Measurements from ENCODE around the gene TRIP13.

The TRIP13 gene

GRCh38 chr5:855771-856530, 36.7 kb upstream of the TRIP13 start (continued):
- TF ChIP-seq, protein P1, sequence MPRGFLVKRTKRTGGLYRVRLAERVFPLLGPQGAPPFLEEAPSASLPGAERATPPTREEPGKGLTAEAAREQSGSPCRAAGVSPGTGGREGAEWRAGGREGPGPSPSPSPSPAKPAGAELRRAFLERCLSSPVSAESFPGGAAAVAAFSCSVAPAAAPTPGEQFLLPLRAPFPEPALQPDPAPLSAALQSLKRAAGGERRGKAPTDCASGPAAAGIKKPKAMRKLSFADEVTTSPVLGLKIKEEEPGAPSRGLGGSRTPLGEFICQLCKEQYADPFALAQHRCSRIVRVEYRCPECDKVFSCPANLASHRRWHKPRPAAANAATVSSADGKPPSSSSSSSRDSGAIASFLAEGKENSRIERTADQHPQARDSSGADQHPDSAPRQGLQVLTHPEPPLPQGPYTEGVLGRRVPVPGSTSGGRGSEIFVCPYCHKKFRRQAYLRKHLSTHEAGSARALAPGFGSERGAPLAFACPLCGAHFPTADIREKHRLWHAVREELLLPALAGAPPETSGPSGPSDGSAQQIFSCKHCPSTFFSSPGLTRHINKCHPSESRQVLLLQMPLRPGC (tag by site-specific recombination; IDR thresholded peaks at IDR 0.05), result no peak
- peak; percentile 89 for TF ChIP-seq ZNF2 (tag by site-specific recombination; IDR thresholded peaks at IDR 0.05)
- 0 out of 2 replicates have a peak, but pooled peaks have one; percentile 34 for TF ChIP-seq ZNF629 (tag by site-specific recombination; IDR thresholded peaks at IDR 0.05)
- TF ChIP-seq ZNF391 (tag by site-specific recombination; IDR thresholded peaks at IDR 0.05; ENCODE audit: borderline replicate concordance, low read depth), result peak; percentile 7
- 0 out of 2 replicates have a peak, but pooled peaks have one; percentile 20 for TF ChIP-seq ZNF544 (tag by site-specific recombination; IDR thresholded peaks at IDR 0.05)
- TF ChIP-seq ZBTB7A (tag by site-specific recombination; IDR thresholded peaks at IDR 0.05; ENCODE audit: low read depth), result peak; percentile 95
- peak; percentile 87 for TF ChIP-seq ZNF600 (tag by site-specific recombination; IDR thresholded peaks at IDR 0.05)
- no peak for TF ChIP-seq ZNF341 (tag by site-specific recombination; IDR thresholded peaks at IDR 0.05; ENCODE audit: low read depth)
- no peak for TF ChIP-seq ZEB2 (tag by site-specific recombination; IDR thresholded peaks at IDR 0.05)

GRCh38 chr5:856531-857425, 35.9 kb upstream of the TRIP13 start:
- H3K4me1 ChIP-seq (ENCODE audit: control insufficient read depth, insufficient read depth, low read length), result no peaks in the 10 kb centered on the region
- ChIA-PET POLR2A (no interaction called here), CTCF (no interaction called here)
- no peak overlapping the region for H3K27ac ChIP-seq (ENCODE audit: extremely low read depth, low read depth, low read length)
- H3K4me3 ChIP-seq (ENCODE audit: low read depth, low read length), result no peak overlapping the region
- H3K9me3 ChIP-seq (ENCODE audit: control insufficient read depth, insufficient read depth, low read depth, low read length), result no peaks in the 10 kb centered on the region
- peaks cover 0 to 8% of the 10 kb centered on the region in 2 experiments; a peak in 2 of 3 replicates for H3K36me3 ChIP-seq (ENCODE audit: control insufficient read depth in 2 of 2, insufficient read depth in 1 of 2, low read length in 2 of 2)
- TF ChIP-seq, protein P2, sequence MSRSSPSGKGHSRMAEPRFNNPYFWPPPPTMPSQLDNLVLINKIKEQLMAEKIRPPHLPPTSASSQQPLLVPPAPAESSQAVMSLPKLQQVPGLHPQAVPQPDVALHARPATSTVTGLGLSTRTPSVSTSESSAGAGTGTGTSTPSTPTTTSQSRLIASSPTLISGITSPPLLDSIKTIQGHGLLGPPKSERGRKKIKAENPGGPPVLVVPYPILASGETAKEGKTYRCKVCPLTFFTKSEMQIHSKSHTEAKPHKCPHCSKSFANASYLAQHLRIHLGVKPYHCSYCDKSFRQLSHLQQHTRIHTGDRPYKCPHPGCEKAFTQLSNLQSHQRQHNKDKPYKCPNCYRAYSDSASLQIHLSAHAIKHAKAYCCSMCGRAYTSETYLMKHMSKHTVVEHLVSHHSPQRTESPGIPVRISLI (tag by site-specific recombination; IDR thresholded peaks at IDR 0.05), result no peak
- no peak; the same call in 1 of the 2 replicates for TF ChIP-seq ZNF670 (tag by site-specific recombination; IDR thresholded peaks at IDR 0.05; ENCODE audit: low read depth)
- no peak for TF ChIP-seq ZNF157 (tag by site-specific recombination; IDR thresholded peaks at IDR 0.05)
- TF ChIP-seq ZNF280D (tag by site-specific recombination; IDR thresholded peaks at IDR 0.05), result no peak
- peak; percentile 27; the same call in 1 of the 2 replicates for TF ChIP-seq ZNF837 (tag by site-specific recombination; IDR thresholded peaks at IDR 0.05)
- TF ChIP-seq ZNF433 (tag by site-specific recombination; IDR thresholded peaks at IDR 0.05; ENCODE audit: low read depth), result no peak
- no peak for TF ChIP-seq ZNF121 (tag by site-specific recombination; IDR thresholded peaks at IDR 0.05)
- TF ChIP-seq ZNF785 (tag by site-specific recombination; IDR thresholded peaks at IDR 0.05), result no peak
- TF ChIP-seq ZNF792 (tag by site-specific recombination; IDR thresholded peaks at IDR 0.05), result no peak
- no peak for TF ChIP-seq KLF7 (tag by site-specific recombination; IDR thresholded peaks at IDR 0.05; ENCODE audit: borderline replicate concordance)
- no peak for TF ChIP-seq KLF1 (tag by site-specific recombination; IDR thresholded peaks at IDR 0.05)
- TF ChIP-seq ZNF335 (tag by site-specific recombination; conservative IDR thresholded peaks at IDR 0.05), result no peak
- TF ChIP-seq ZNF350 (tag by site-specific recombination; IDR thresholded peaks at IDR 0.05), result no peak
- no peak; the same call in 1 of the 2 replicates for TF ChIP-seq ZNF248 (tag by site-specific recombination; IDR thresholded peaks at IDR 0.05)
- TF ChIP-seq ZNF2 (tag by site-specific recombination; IDR thresholded peaks at IDR 0.05), result no peak
- 0 out of 2 replicates have a peak, but pooled peaks have one; percentile 26 for TF ChIP-seq ZSCAN5A (tag by site-specific recombination; IDR thresholded peaks at IDR 0.05)
- TF ChIP-seq ZNF560 (tag by site-specific recombination; IDR thresholded peaks at IDR 0.05; ENCODE audit: borderline replicate concordance), result no peak
- TF ChIP-seq ZNF223 (tag by site-specific recombination; IDR thresholded peaks at IDR 0.05), result no peak
- 0 out of 2 replicates have a peak, but pooled peaks have one; percentile 6 for TF ChIP-seq ZNF571 (tag by site-specific recombination; IDR thresholded peaks at IDR 0.05)
- 0 out of 2 replicates have a peak, but pooled peaks have one; percentile 7 for TF ChIP-seq ZNF776 (tag by site-specific recombination; IDR thresholded peaks at IDR 0.05; ENCODE audit: borderline replicate concordance)

Measured in HEK293 (cell line).